Measurements from ENCODE around the gene HDAC8. TPM values are rescaled to one million over a fixed set of nuclear protein-coding genes. Genes with fewer than 3 reads are reported as not detected.

HDAC8 gene
- total RNA-seq, 1 experiment from 2014 or later = 33.5 TPM

DNA sequence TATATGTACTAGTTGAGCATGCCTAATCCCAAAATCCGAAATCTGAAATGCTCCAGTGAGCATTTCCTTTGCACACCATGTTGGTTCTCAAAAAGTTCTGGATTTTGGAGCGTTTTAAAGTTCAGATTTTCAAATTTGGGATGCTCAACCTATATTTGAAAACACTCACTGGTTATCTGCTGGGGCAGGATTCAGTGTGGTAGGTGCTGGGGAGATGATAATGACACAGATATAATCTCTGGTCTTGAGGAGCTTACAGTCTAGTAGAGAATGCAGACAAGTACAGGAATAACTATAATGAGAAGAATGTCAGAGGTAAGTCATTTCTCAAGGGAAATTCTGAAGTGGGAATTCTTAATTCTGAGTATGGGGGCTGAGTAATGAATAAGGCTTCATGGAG is 207.5 kb downstream of the HDAC8 start:
- Histone ChIP-seq H3K4me3 (ENCODE audit: low read depth in 2 of 2, low read length in 2 of 2) (no peak overlapping the region), H3K4me1 (ENCODE audit: control insufficient read depth, insufficient read depth, low read length) (no peaks in the 10 kb centered on the region), H3K36me3 (ENCODE audit: control insufficient read depth, insufficient read depth, low read length) (no peaks in the 10 kb centered on the region), H3K9me3 (ENCODE audit: control insufficient read depth, insufficient read depth, low read depth, low read length) (no peaks in the 10 kb centered on the region), H3K27ac (ENCODE audit: low read length) (no peak overlapping the region), H3K27me3 (ENCODE audit: control insufficient read depth, insufficient read depth, low read length) (no peaks in the 10 kb centered on the region)
- TF ChIP-seq, protein P1, sequence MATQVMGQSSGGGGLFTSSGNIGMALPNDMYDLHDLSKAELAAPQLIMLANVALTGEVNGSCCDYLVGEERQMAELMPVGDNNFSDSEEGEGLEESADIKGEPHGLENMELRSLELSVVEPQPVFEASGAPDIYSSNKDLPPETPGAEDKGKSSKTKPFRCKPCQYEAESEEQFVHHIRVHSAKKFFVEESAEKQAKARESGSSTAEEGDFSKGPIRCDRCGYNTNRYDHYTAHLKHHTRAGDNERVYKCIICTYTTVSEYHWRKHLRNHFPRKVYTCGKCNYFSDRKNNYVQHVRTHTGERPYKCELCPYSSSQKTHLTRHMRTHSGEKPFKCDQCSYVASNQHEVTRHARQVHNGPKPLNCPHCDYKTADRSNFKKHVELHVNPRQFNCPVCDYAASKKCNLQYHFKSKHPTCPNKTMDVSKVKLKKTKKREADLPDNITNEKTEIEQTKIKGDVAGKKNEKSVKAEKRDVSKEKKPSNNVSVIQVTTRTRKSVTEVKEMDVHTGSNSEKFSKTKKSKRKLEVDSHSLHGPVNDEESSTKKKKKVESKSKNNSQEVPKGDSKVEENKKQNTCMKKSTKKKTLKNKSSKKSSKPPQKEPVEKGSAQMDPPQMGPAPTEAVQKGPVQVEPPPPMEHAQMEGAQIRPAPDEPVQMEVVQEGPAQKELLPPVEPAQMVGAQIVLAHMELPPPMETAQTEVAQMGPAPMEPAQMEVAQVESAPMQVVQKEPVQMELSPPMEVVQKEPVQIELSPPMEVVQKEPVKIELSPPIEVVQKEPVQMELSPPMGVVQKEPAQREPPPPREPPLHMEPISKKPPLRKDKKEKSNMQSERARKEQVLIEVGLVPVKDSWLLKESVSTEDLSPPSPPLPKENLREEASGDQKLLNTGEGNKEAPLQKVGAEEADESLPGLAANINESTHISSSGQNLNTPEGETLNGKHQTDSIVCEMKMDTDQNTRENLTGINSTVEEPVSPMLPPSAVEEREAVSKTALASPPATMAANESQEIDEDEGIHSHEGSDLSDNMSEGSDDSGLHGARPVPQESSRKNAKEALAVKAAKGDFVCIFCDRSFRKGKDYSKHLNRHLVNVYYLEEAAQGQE (IDR thresholded peaks at IDR 0.05; ENCODE audit: insufficient read depth in 1 of 2, low read depth in 2 of 2, low read length in 1 of 2) = no peak
- TF ChIP-seq SIN3A (IDR thresholded peaks at IDR 0.05; ENCODE audit: borderline replicate concordance, insufficient read depth, low read depth, low read length) (no peak), TCF7L2 (IDR thresholded peaks at IDR 0.05; ENCODE audit: low read depth, low read length) (no peak), POLR2AphosphoS5 (IDR thresholded peaks at IDR 0.05; ENCODE audit: low read depth, low read length) (no peak)
- TF ChIP-seq, protein P2, sequence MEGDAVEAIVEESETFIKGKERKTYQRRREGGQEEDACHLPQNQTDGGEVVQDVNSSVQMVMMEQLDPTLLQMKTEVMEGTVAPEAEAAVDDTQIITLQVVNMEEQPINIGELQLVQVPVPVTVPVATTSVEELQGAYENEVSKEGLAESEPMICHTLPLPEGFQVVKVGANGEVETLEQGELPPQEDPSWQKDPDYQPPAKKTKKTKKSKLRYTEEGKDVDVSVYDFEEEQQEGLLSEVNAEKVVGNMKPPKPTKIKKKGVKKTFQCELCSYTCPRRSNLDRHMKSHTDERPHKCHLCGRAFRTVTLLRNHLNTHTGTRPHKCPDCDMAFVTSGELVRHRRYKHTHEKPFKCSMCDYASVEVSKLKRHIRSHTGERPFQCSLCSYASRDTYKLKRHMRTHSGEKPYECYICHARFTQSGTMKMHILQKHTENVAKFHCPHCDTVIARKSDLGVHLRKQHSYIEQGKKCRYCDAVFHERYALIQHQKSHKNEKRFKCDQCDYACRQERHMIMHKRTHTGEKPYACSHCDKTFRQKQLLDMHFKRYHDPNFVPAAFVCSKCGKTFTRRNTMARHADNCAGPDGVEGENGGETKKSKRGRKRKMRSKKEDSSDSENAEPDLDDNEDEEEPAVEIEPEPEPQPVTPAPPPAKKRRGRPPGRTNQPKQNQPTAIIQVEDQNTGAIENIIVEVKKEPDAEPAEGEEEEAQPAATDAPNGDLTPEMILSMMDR (IDR thresholded peaks at IDR 0.05) = no peak
- ChIA-PET POLR2A (no interaction called here), CTCF (no interaction called here)
- intact Hi-C loops (cut with micrococcal nuclease; ENCODE audit: unreplicated experiment) (no loop called here), in situ Hi-C loops (cut with HindIII; ENCODE audit: low pct_unique_long_range_greater_than_20kb, low sequenced_read_pairs) (no loop called here)
- ATAC-seq (no peak), DNase-seq (ENCODE audit: low read depth, low spot score) (no peak)
- BruUV-seq (replicated peaks) = no TSS peak

DNA sequence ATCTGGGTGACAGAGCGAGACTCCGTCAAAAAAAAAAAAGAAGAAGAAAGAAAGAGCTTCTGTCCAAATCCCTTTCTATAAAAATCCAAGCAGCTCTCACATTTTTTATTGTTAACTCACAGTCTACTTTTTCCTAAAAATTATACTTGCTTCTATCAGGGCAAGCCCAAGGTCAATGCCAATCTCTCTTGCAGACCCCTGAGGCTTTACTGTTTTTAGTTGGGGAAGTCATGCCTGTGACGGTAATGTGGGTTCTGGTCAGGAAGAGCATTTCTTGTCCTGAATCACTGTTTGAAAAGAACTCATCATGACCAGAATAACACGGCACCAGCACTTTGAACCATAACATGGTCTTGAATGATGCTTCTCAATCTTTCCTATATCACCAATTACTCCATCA is 212.3 kb downstream of the HDAC8 start:
- ATAC-seq = no peak
- in situ Hi-C loops (cut with HindIII; ENCODE audit: low pct_unique_long_range_greater_than_20kb, low sequenced_read_pairs) = no loop called here
- no peaks in the 10 kb centered on the region for H3K9me3 ChIP-seq (ENCODE audit: control insufficient read depth, insufficient read depth, low read depth, low read length)

More for the DNA sequence above, 212.3 kb downstream of the HDAC8 start:
- intact Hi-C loops (cut with micrococcal nuclease; ENCODE audit: unreplicated experiment) = no loop called here
- Histone ChIP-seq H3K36me3 (ENCODE audit: control insufficient read depth, insufficient read depth, low read length) (no peaks in the 10 kb centered on the region), H3K27ac (ENCODE audit: low read length) (no peak overlapping the region), H3K4me3 (ENCODE audit: low read depth in 2 of 2, low read length in 2 of 2) (no peak overlapping the region), H3K27me3 (ENCODE audit: control insufficient read depth, insufficient read depth, low read length) (no peaks in the 10 kb centered on the region), H3K4me1 (ENCODE audit: control insufficient read depth, insufficient read depth, low read length) (no peaks in the 10 kb centered on the region)
- no TSS peak for BruUV-seq (replicated peaks)
- ChIA-PET CTCF (no interaction called here), POLR2A (no interaction called here)
- DNase-seq (ENCODE audit: low read depth, low spot score) = no peak
- TF ChIP-seq TCF7L2 (IDR thresholded peaks at IDR 0.05; ENCODE audit: low read depth, low read length) (no peak), POLR2AphosphoS5 (IDR thresholded peaks at IDR 0.05; ENCODE audit: low read depth, low read length) (no peak), SIN3A (IDR thresholded peaks at IDR 0.05; ENCODE audit: borderline replicate concordance, insufficient read depth, low read depth, low read length) (no peak)
- TF ChIP-seq, protein P2 (IDR thresholded peaks at IDR 0.05) = no peak
- TF ChIP-seq, protein P1 (IDR thresholded peaks at IDR 0.05; ENCODE audit: insufficient read depth in 1 of 2, low read depth in 2 of 2, low read length in 1 of 2) = no peak
